GM12878 (cell line): ENCODE measurements around the gene CBR3. TPM values are rescaled to one million over a fixed set of nuclear protein-coding genes. Genes with fewer than 3 reads are reported as not detected.

Experiments used
- ATAC-seq: fragments of 200-7000 bp; cut with Tn5 transposase; 3 replicates; pipeline ENCODE4 v1.9.1; 2020; ENCODE audit warnings: mild to moderate bottlenecking, moderate library complexity
- BruUV-seq: library from RNA; stranded (reverse); fragments of 400-500 nt; replicated peaks from 2 replicates; lab custom pipeline; 2021; lab: Mats Ljungman, UMichigan
- CTCF ChIA-PET: fragments of 300-600 bp; sonication (Branson Sonifier 250); formaldehyde crosslinking; extraction: SDS; loops from one replicate; lab custom pipeline; 2021; ENCODE audit warnings: inconsistent platforms; lab: Yijun Ruan, JAX
- POLR2A ChIA-PET: fragments of 350-600 bp; formaldehyde crosslinking; extraction: SDS; loops from one replicate; lab custom pipeline; 2021; ENCODE audit warnings: inconsistent platforms; lab: Charles Lee
- RAD21 ChIA-PET: fragments of 300-600 bp; sonication (Branson Sonifier 250); formaldehyde crosslinking; loops from one replicate; lab custom pipeline; 2023; ENCODE audit warnings: antibody characterized with exemption; ENCODE audit not compliant: unreplicated experiment; lab: Charles Lee
- SMC1A ChIA-PET: fragments of 300-600 bp; sonication (Branson Sonifier 250); formaldehyde crosslinking; loops from one replicate; lab custom pipeline; 2023; ENCODE audit not compliant: unreplicated experiment, uncharacterized antibody; lab: Charles Lee
- DNase-seq: peaks from one replicate; pipeline ENCODE4 v3.0.0-alpha.2; 2011; ENCODE audit warnings: low read depth, low spot score
- FAIRE-seq: peaks from 3 replicates; lab custom pipeline; 2011; peaks lifted over from hg19 to GRCh38; lab: Jason Lieb, UNC
- H2AFZ ChIP-seq: 2 replicates; pipeline ENCODE4 v1.6.0; 2011; ENCODE audit warnings: low read depth, low read length, control low read depth; ENCODE audit not compliant: control insufficient read depth
- H3K27ac ChIP-seq: 2 replicates; pipeline ENCODE4 v1.5.1; 2011; ENCODE audit warnings: control low read depth; ENCODE audit not compliant: control insufficient read depth, insufficient read depth
- H3K27me3 ChIP-seq, 2 experiments: replicated peaks in 1 of 2; 2 replicates each; pipeline versions ENCODE4 v1.6.0 to v1.6.1; 2011; ENCODE audit warnings: low read length in 1 of 2; ENCODE audit not compliant: control insufficient read depth in 2 of 2, insufficient read depth in 2 of 2
- H3K36me3 ChIP-seq, 2 experiments: 2 replicates each; pipeline ENCODE4 v1.5.1; 2011; ENCODE audit warnings: low read length in 1 of 2; ENCODE audit not compliant: control insufficient read depth in 2 of 2, insufficient read depth in 2 of 2
- H3K4me1 ChIP-seq: 2 replicates; pipeline ENCODE4 v1.6.1; 2011; ENCODE audit warnings: mild to moderate bottlenecking, low read length, moderate library complexity, mixed read lengths; ENCODE audit not compliant: control insufficient read depth, insufficient read depth
- H3K4me2 ChIP-seq: 2 replicates; pipeline ENCODE4 v1.6.0; 2011; ENCODE audit warnings: control low read depth; ENCODE audit not compliant: control insufficient read depth, insufficient read depth
- H3K4me3 ChIP-seq: fragments of 200-600 bp; sonication (generic); 2 replicates; pipeline ENCODE4 v1.5.1; 2016
- H3K79me2 ChIP-seq: 2 replicates; pipeline ENCODE4 v1.6.0; 2011; ENCODE audit warnings: low read length; ENCODE audit not compliant: control insufficient read depth, insufficient read depth
- H3K9ac ChIP-seq: 2 replicates; pipeline ENCODE4 v1.8.0; 2011; ENCODE audit warnings: low read length, control low read depth, mixed read lengths; ENCODE audit not compliant: control insufficient read depth, insufficient read depth
- H3K9me3 ChIP-seq: replicated peaks from 3 replicates; pipeline ENCODE4 v1.5.1; 2011; ENCODE audit warnings: mild to moderate bottlenecking, low read length; ENCODE audit not compliant: control insufficient read depth, insufficient read depth
- H4K20me1 ChIP-seq: 2 replicates; pipeline ENCODE4 v1.6.0; 2011; ENCODE audit not compliant: control insufficient read depth, insufficient read depth
- CREB1 ChIP-seq: IDR thresholded peaks from 2 replicates; pipeline ENCODE4 v1.6.1; 2012; ENCODE audit warnings: low read depth, mild to moderate bottlenecking, inconsistent platforms
- JUND ChIP-seq: IDR thresholded peaks from 2 replicates; pipeline ENCODE4 v1.6.1; 2012; ENCODE audit warnings: low read depth, mild to moderate bottlenecking, low read length, improper control_type of control experiment, moderate library complexity
- WGBS: methylation state at CpG from one replicate; pipeline ENCODE4 v1.1.6; 2016; ENCODE audit warnings: low lambda C conversion rate; ENCODE audit not compliant: insufficient replicate concordance, insufficient coverage; ENCODE audit errors: missing lambda C conversion rate; 5-methylcytosine and 5-hydroxymethylcytosine counted together
- in situ Hi-C: fragments of 300-500 bp; cut with MboI; formaldehyde crosslinking; loops from 9 replicates; pipeline ENCODE4 v1.14.3; 2018; ENCODE audit warnings: mixed read lengths
- intact Hi-C: fragments of 100-400 bp; cut with micrococcal nuclease; formaldehyde crosslinking; loops from one replicate; pipeline ENCODE4 v1.14.2; 2022; ENCODE audit not compliant: unreplicated experiment
- polyA plus RNA-seq, 11 experiments: library from polyadenylated mRNA; depleted of rRNA in 4 of 11; unstranded in 6 of 11; stranded (reverse) in 5 of 11; fragments of >200 nt; fragmentation: Nextera tagmentation in 4 of 11; fragmentation: Illumina TruSeq in 1 of 11; extraction: Ambion mirVana in 4 of 11; extraction: Trizol in 1 of 11; gene quantifications; 1 replicate in 1 of 11; 2 replicates in 10 of 11; pipeline versions ENCODE4 v1.2.1 to v1.2.3, GENCODE V29; 2011 to 2016; ENCODE audit warnings: inconsistent platforms in 2 of 11, missing spikeins in 2 of 11, low read depth in 1 of 11
- total RNA-seq, 4 experiments: library from RNA; depleted of rRNA in 3 of 4; stranded (reverse); fragments of >200 nt in 3 of 4; fragmentation: Illumina TruSeq in 1 of 4; extraction: Trizol in 1 of 4; gene quantifications; 2 replicates each; pipeline versions ENCODE4 v1.2.1 to v1.2.3, GENCODE V29; 2013 to 2021
- TF ChIP-seq, protein P1 (sequence below): fragments of 450-650 bp; conservative IDR thresholded peaks from 2 replicates; pipeline ENCODE4 v1.6.1; 2017; ENCODE audit warnings: mild to moderate bottlenecking, moderate library complexity
- TF ChIP-seq, protein P2 (sequence below): fragments of 450-650 bp; IDR thresholded peaks from 2 replicates; pipeline ENCODE4 v1.6.1; 2017; ENCODE audit warnings: mild to moderate bottlenecking, moderate library complexity

The CBR3 gene
- total and polyA plus RNA-seq, 10 of the 15 experiments (the other 5 are each of a cell fraction or from before 2014, with no cell fraction given), result 0.48 to 17.2 (median 11.2) TPM

DNA sequence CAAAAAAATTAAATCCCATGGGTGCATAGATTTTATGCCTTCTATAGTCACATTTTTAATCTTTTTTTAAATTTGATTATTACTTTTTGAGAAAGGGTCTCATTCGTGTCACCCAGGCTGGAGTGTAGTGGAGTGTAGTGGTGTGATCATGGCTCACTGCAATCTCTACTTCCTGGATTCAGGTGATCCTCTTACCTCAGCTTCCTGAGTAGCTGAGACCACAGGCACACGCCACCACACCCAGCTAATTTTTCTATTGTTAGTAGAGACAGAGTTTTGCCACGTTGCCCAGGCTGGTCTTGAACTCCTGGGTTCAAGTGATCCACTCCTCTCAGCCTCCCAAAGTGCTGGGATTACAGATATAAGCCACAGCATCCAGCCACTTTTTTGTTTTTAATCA is 10.4 kb downstream of the CBR3 start:
- no peaks in the 10 kb centered on the region for H3K36me3 ChIP-seq
- no peak overlapping the region for H3K4me3 ChIP-seq
- ATAC-seq (no peak), DNase-seq (no peak), FAIRE-seq (no peak)
- H3K4me2 ChIP-seq, result no peak overlapping the region
- CTCF ChIA-PET, result interaction anchor here (1.0 kb wide), 1 partner anchor 152 kb away, joined by 3 read pairs; no protein-coding TSS in a partner anchor
- RAD21 ChIA-PET, result interaction anchor here (0.6 to 0.8 kb wide), 2 partner anchors 187 to 1474 kb away, joined by 3 to 4 read pairs; no protein-coding TSS in a partner anchor
- H3K9me3 ChIP-seq, result no peaks in the 10 kb centered on the region
- H4K20me1 ChIP-seq, result no peaks in the 10 kb centered on the region
- 0% methylated on average over 3 of the region's 3 CpGs for WGBS
- H3K79me2 ChIP-seq, result no peaks in the 10 kb centered on the region
- no peak overlapping the region for H3K27ac ChIP-seq
- in situ Hi-C loops, result no loop called here
- POLR2A ChIA-PET, result no interaction called here
- H3K27me3 ChIP-seq, result no peaks in the 10 kb centered on the region
- no peak overlapping the region for H2AFZ ChIP-seq
- TF ChIP-seq JUND (no peak), CREB1 (no peak)
- TF ChIP-seq, protein P1, sequence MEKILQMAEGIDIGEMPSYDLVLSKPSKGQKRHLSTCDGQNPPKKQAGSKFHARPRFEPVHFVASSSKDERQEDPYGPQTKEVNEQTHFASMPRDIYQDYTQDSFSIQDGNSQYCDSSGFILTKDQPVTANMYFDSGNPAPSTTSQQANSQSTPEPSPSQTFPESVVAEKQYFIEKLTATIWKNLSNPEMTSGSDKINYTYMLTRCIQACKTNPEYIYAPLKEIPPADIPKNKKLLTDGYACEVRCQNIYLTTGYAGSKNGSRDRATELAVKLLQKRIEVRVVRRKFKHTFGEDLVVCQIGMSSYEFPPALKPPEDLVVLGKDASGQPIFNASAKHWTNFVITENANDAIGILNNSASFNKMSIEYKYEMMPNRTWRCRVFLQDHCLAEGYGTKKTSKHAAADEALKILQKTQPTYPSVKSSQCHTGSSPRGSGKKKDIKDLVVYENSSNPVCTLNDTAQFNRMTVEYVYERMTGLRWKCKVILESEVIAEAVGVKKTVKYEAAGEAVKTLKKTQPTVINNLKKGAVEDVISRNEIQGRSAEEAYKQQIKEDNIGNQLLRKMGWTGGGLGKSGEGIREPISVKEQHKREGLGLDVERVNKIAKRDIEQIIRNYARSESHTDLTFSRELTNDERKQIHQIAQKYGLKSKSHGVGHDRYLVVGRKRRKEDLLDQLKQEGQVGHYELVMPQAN, result no peak
- TF ChIP-seq, protein P2, sequence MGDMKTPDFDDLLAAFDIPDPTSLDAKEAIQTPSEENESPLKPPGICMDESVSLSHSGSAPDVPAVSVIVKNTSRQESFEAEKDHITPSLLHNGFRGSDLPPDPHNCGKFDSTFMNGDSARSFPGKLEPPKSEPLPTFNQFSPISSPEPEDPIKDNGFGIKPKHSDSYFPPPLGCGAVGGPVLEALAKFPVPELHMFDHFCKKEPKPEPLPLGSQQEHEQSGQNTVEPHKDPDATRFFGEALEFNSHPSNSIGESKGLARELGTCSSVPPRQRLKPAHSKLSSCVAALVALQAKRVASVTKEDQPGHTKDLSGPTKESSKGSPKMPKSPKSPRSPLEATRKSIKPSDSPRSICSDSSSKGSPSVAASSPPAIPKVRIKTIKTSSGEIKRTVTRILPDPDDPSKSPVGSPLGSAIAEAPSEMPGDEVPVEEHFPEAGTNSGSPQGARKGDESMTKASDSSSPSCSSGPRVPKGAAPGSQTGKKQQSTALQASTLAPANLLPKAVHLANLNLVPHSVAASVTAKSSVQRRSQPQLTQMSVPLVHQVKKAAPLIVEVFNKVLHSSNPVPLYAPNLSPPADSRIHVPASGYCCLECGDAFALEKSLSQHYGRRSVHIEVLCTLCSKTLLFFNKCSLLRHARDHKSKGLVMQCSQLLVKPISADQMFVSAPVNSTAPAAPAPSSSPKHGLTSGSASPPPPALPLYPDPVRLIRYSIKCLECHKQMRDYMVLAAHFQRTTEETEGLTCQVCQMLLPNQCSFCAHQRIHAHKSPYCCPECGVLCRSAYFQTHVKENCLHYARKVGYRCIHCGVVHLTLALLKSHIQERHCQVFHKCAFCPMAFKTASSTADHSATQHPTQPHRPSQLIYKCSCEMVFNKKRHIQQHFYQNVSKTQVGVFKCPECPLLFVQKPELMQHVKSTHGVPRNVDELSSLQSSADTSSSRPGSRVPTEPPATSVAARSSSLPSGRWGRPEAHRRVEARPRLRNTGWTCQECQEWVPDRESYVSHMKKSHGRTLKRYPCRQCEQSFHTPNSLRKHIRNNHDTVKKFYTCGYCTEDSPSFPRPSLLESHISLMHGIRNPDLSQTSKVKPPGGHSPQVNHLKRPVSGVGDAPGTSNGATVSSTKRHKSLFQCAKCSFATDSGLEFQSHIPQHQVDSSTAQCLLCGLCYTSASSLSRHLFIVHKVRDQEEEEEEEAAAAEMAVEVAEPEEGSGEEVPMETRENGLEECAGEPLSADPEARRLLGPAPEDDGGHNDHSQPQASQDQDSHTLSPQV, result no peak
- BruUV-seq, result no TSS peak
- SMC1A ChIA-PET, result interaction anchor here (0.9 kb wide), 1 partner anchor 199 kb away, joined by 3 read pairs; no protein-coding TSS in a partner anchor
- no peak overlapping the region for H3K9ac ChIP-seq
- intact Hi-C loops, result loop anchor here (10.0 kb wide), 1 partner anchor 780 kb away; no protein-coding TSS in a partner anchor
- peaks cover 5% of the 10 kb centered on the region for H3K4me1 ChIP-seq
